ENCODE results near the gene CLMN. TPM values are rescaled to one million over a fixed set of nuclear protein-coding genes. Genes with fewer than 3 reads are reported as not detected.

CLMN gene
- total RNA-seq, 5 donors from 2014 or later (not counting 1 experiment from before 2014, with no cell fraction given), result 0.68 to 2.2 (median 0.99) TPM

- Histone ChIP-seq H3K4me3 (ENCODE audit: control insufficient read depth in 1 of 2, extremely low read depth in 1 of 2, low read length in 1 of 2) (no peak overlapping the region), H3K9me3 (no peaks in the 10 kb centered on the region), H3K27me3 (replicated peaks in 1 of 2; ENCODE audit: control insufficient read depth in 2 of 2, extremely low read depth in 1 of 2, insufficient read depth in 2 of 2, low read length in 1 of 2) (no peaks in the 10 kb centered on the region), H3K4me1 (ENCODE audit: control insufficient read depth in 1 of 2, extremely low read depth in 1 of 2, insufficient read depth in 2 of 2, low read length in 2 of 2) (peaks cover 3 to 11% of the 10 kb centered on the region in 2 experiments), H3K36me3 (ENCODE audit: control insufficient read depth in 2 of 2, extremely low read depth in 1 of 2, insufficient read depth in 1 of 2, low read length in 1 of 2) (peaks cover 0 to 8% of the 10 kb centered on the region in 2 donors), H3K27ac (ENCODE audit: low read length) (no peak overlapping the region)
- Mint-ChIP-seq H3K36me3 (peaks cover 21% of the 10 kb centered on the region), H3K4me1 (peaks cover 73 to 81% (median 75%) of the 10 kb centered on the region in 3 donors), H3K27me3 (no peaks in the 10 kb centered on the region), H3K27ac (no peak overlapping the region), H3K4me3 (peak overlapping the region in 1 of 3 donors; percentile 51), H3K9me3 (no peaks in the 10 kb centered on the region)
- ATAC-seq (replicated peaks in 1 of 4), result no peak
- POLR2A ChIA-PET, result no interaction called here
- CTCF ChIA-PET, result interaction anchor here in 1 of 2 donors (0.6 kb wide), 1 partner anchor 48 kb away, joined by 5 read pairs; no protein-coding TSS in a partner anchor
- DNase-seq, result no peak
Observed at GRCh38 chr14:95137164-95137803, 182.4 kb downstream of the CLMN start.

- H3K4me3 Mint-ChIP-seq, result peak overlapping the region in 1 of 3 donors; percentile 51
Observed at GRCh38 chr14:95136631-95137030, 183.1 kb downstream of the CLMN start.

GRCh38 chr14:95134304-95134933 lies 185.3 kb downstream of the CLMN start:
- DNase-seq, result no peak
- POLR2A ChIA-PET, result no interaction called here
- peaks cover 29% of the 10 kb centered on the region for H3K36me3 Mint-ChIP-seq

More at GRCh38 chr14:95136631-95137030, 183.1 kb downstream of the CLMN start:
- Mint-ChIP-seq H3K9me3 (no peaks in the 10 kb centered on the region), H3K4me1 (peaks cover 69 to 75% (median 71%) of the 10 kb centered on the region in 3 donors), H3K27ac (no peak overlapping the region), H3K36me3 (peaks cover 23% of the 10 kb centered on the region), H3K27me3 (no peaks in the 10 kb centered on the region)
- Histone ChIP-seq H3K4me1 (ENCODE audit: control insufficient read depth in 1 of 2, extremely low read depth in 1 of 2, insufficient read depth in 2 of 2, low read length in 2 of 2) (peaks cover 0 to 11% of the 10 kb centered on the region in 2 experiments), H3K27me3 (replicated peaks in 1 of 2; ENCODE audit: control insufficient read depth in 2 of 2, extremely low read depth in 1 of 2, insufficient read depth in 2 of 2, low read length in 1 of 2) (no peaks in the 10 kb centered on the region), H3K9me3 (no peaks in the 10 kb centered on the region), H3K4me3 (ENCODE audit: control insufficient read depth in 1 of 2, extremely low read depth in 1 of 2, low read length in 1 of 2) (no peak overlapping the region), H3K36me3 (ENCODE audit: control insufficient read depth in 2 of 2, extremely low read depth in 1 of 2, insufficient read depth in 1 of 2, low read length in 1 of 2) (peaks cover 0 to 10% of the 10 kb centered on the region in 2 donors), H3K27ac (ENCODE audit: low read length) (no peak overlapping the region)
- ATAC-seq (replicated peaks in 1 of 4), result no peak
- ChIA-PET POLR2A (no interaction called here), CTCF (no interaction called here)
- no CpG with 5 or more reads among the region's 1 CpG for WGBS (ENCODE audit: insufficient coverage)
- DNase-seq, result no peak

GRCh38 chr14:95133282-95133681 lies 186.4 kb downstream of the CLMN start:
- Mint-ChIP-seq H3K4me1 (peaks cover 46 to 57% (median 54%) of the 10 kb centered on the region in 3 donors), H3K27me3 (no peaks in the 10 kb centered on the region), H3K4me3 (no peak overlapping the region), H3K9me3 (no peaks in the 10 kb centered on the region), H3K36me3 (peaks cover 40% of the 10 kb centered on the region), H3K27ac (no peak overlapping the region)
- WGBS (ENCODE audit: insufficient coverage), result 95% methylated on average over 2 of the region's 2 CpGs
- DNase-seq (no peak), ATAC-seq (replicated peaks in 1 of 4) (no peak)
- H3K27me3 ChIP-seq (replicated peaks in 1 of 2; ENCODE audit: control insufficient read depth in 2 of 2, extremely low read depth in 1 of 2, insufficient read depth in 2 of 2, low read length in 1 of 2), result no peaks in the 10 kb centered on the region
- ChIA-PET CTCF (interaction anchor here in 1 of 2 donors (1.6 kb wide), 1 partner anchor 24 kb away, joined by 3 read pairs; the partner anchor contains the start of gene DICER1), POLR2A (no interaction called here)
- no peak overlapping the region for H3K4me3 ChIP-seq (ENCODE audit: control insufficient read depth in 1 of 2, extremely low read depth in 1 of 2, low read length in 1 of 2)
- no peaks in the 10 kb centered on the region for H3K9me3 ChIP-seq
- peaks cover 0 to 2% of the 10 kb centered on the region in 2 experiments for H3K4me1 ChIP-seq (ENCODE audit: control insufficient read depth in 1 of 2, extremely low read depth in 1 of 2, insufficient read depth in 2 of 2, low read length in 2 of 2)
- no peak overlapping the region for H3K27ac ChIP-seq (ENCODE audit: low read length)
- peaks cover 0 to 31% of the 10 kb centered on the region in 2 donors for H3K36me3 ChIP-seq (ENCODE audit: control insufficient read depth in 2 of 2, extremely low read depth in 1 of 2, insufficient read depth in 1 of 2, low read length in 1 of 2)

More at GRCh38 chr14:95134304-95134933, 185.3 kb downstream of the CLMN start:
- Mint-ChIP-seq H3K27me3 (no peaks in the 10 kb centered on the region), H3K9me3 (no peaks in the 10 kb centered on the region), H3K27ac (peak overlapping the region in 1 of 2 donors; percentile 3), H3K4me1 (peaks cover 51 to 57% (median 52%) of the 10 kb centered on the region in 3 donors), H3K4me3 (no peak overlapping the region)
- Histone ChIP-seq H3K27me3 (replicated peaks in 1 of 2; ENCODE audit: control insufficient read depth in 2 of 2, extremely low read depth in 1 of 2, insufficient read depth in 2 of 2, low read length in 1 of 2) (no peaks in the 10 kb centered on the region), H3K4me1 (ENCODE audit: control insufficient read depth in 1 of 2, extremely low read depth in 1 of 2, insufficient read depth in 2 of 2, low read length in 2 of 2) (peaks cover 0 to 9% of the 10 kb centered on the region in 2 experiments), H3K27ac (ENCODE audit: low read length) (no peak overlapping the region), H3K36me3 (ENCODE audit: control insufficient read depth in 2 of 2, extremely low read depth in 1 of 2, insufficient read depth in 1 of 2, low read length in 1 of 2) (peaks cover 0 to 26% of the 10 kb centered on the region in 2 donors), H3K9me3 (no peaks in the 10 kb centered on the region), H3K4me3 (ENCODE audit: control insufficient read depth in 1 of 2, extremely low read depth in 1 of 2, low read length in 1 of 2) (no peak overlapping the region)
- WGBS (ENCODE audit: insufficient coverage), result 94% methylated on average over 7 of the region's 8 CpGs
- CTCF ChIA-PET, result no interaction called here
- no peak for ATAC-seq (replicated peaks in 1 of 4)

GRCh38 chr14:95132760-95133159 lies 186.9 kb downstream of the CLMN start:
- ChIA-PET POLR2A (no interaction called here), CTCF (interaction anchor here in 1 of 2 donors (1.6 kb wide), 1 partner anchor 25 kb away, joined by 3 read pairs; the partner anchor contains the start of gene DICER1)
- Mint-ChIP-seq H3K27ac (no peak overlapping the region), H3K4me1 (peaks cover 42 to 57% (median 51%) of the 10 kb centered on the region in 3 donors), H3K4me3 (no peak overlapping the region), H3K9me3 (no peaks in the 10 kb centered on the region), H3K27me3 (no peaks in the 10 kb centered on the region), H3K36me3 (peaks cover 42% of the 10 kb centered on the region)
- Histone ChIP-seq H3K9me3 (no peaks in the 10 kb centered on the region), H3K27me3 (replicated peaks in 1 of 2; ENCODE audit: control insufficient read depth in 2 of 2, extremely low read depth in 1 of 2, insufficient read depth in 2 of 2, low read length in 1 of 2) (no peaks in the 10 kb centered on the region), H3K27ac (ENCODE audit: low read length) (no peak overlapping the region), H3K36me3 (ENCODE audit: control insufficient read depth in 2 of 2, extremely low read depth in 1 of 2, insufficient read depth in 1 of 2, low read length in 1 of 2) (peaks cover 0 to 31% of the 10 kb centered on the region in 2 donors), H3K4me3 (ENCODE audit: control insufficient read depth in 1 of 2, extremely low read depth in 1 of 2, low read length in 1 of 2) (no peak overlapping the region), H3K4me1 (ENCODE audit: control insufficient read depth in 1 of 2, extremely low read depth in 1 of 2, insufficient read depth in 2 of 2, low read length in 2 of 2) (peaks cover 0 to 2% of the 10 kb centered on the region in 2 experiments)
- ATAC-seq (replicated peaks in 1 of 4) (no peak), DNase-seq (no peak)
- no CpG with 5 or more reads among the region's 5 CpGs for WGBS (ENCODE audit: insufficient coverage)

All from T-cell (primary cell).